SK-N-SH (cell line): ENCODE measurements around the gene TTC23. TPM values are rescaled to one million over a fixed set of nuclear protein-coding genes. Genes with fewer than 3 reads are reported as not detected.

Experiments used
- CTCF ChIA-PET: fragments of 300-600, 350-600 bp; formaldehyde crosslinking; extraction: SDS; loops from one replicate; lab custom pipeline; 2021; lab: Yijun Ruan, JAX
- POLR2A ChIA-PET: fragments of 350-600 bp; sonication (Branson Sonifier 250); formaldehyde crosslinking; extraction: SDS; loops from one replicate; lab custom pipeline; 2020; ENCODE audit warnings: antibody characterized with exemption, inconsistent platforms; lab: Yijun Ruan, JAX
- DNase-seq: peaks from one replicate; pipeline ENCODE4 v3.0.0; 2012
- H2AFZ ChIP-seq: fragments of 200-600 bp; sonication (generic); 2 replicates; pipeline ENCODE4 v1.8.1; 2016; ENCODE audit warnings: antibody characterized with exemption, mild to moderate bottlenecking, low read depth
- H3F3A ChIP-seq: fragments of 200-600 bp; sonication (generic); replicated peaks from 2 replicates; pipeline ENCODE3; 2016; ENCODE audit warnings: antibody characterized with exemption, mild to moderate bottlenecking; ENCODE audit not compliant: insufficient read depth
- H3K27ac ChIP-seq, 2 experiments: fragments of 200-500 bp in 1 of 2; fragments of 200-600 bp in 1 of 2; sonication (Bioruptor generic) in 1 of 2; sonication (generic), shearing (Covaris generic) in 1 of 2; 2 replicates each; pipeline versions ENCODE4 v1.5.1 to v1.6.1; 2014 to 2016; ENCODE audit warnings: low read depth in 2 of 2, inconsistent platforms in 1 of 2, low read length in 1 of 2, mild to moderate bottlenecking in 1 of 2, mixed read lengths in 1 of 2
- H3K27me3 ChIP-seq: fragments of 200-600 bp; sonication (generic), shearing (Covaris generic); 2 replicates; pipeline ENCODE4 v1.6.1; 2016; ENCODE audit warnings: mixed run types; ENCODE audit not compliant: insufficient read depth
- H3K36me3 ChIP-seq, 2 experiments: fragments of 200-500 bp in 1 of 2; fragments of 200-600 bp in 1 of 2; sonication (Bioruptor generic) in 1 of 2; sonication (generic) in 1 of 2; replicated peaks in 1 of 2; 2 replicates each; pipeline versions ENCODE3 to v1.5.1; 2014 to 2016; ENCODE audit warnings: low read length in 1 of 2, mild to moderate bottlenecking in 1 of 2; ENCODE audit not compliant: insufficient read depth in 2 of 2, control insufficient read depth in 1 of 2
- H3K4me1 ChIP-seq, 2 experiments: fragments of 200-500 bp in 1 of 2; fragments of 200-600 bp in 1 of 2; sonication (Bioruptor generic) in 1 of 2; sonication (generic), shearing (Covaris generic) in 1 of 2; 2 replicates each; pipeline versions ENCODE4 v1.5.1 to v1.6.1; 2014 to 2016; ENCODE audit warnings: low read depth in 1 of 2, low read length in 1 of 2, mixed run types in 1 of 2; ENCODE audit not compliant: insufficient read depth in 2 of 2, control insufficient read depth in 1 of 2
- H3K4me2 ChIP-seq: fragments of 200-600 bp; sonication (generic), shearing (Covaris generic); 2 replicates; pipeline ENCODE4 v1.6.1; 2017; ENCODE audit warnings: mixed run types
- H3K4me3 ChIP-seq, 2 experiments: fragments of 200-500 bp in 1 of 2; fragments of 200-600 bp in 1 of 2; sonication (Bioruptor generic) in 1 of 2; sonication (generic), shearing (Covaris generic) in 1 of 2; 2 replicates each; pipeline versions ENCODE4 v1.5.1 to v1.8.1; 2014 to 2016; ENCODE audit warnings: low read depth in 2 of 2, inconsistent platforms in 1 of 2, low read length in 1 of 2, mild to moderate bottlenecking in 1 of 2, mixed read lengths in 1 of 2, moderate library complexity in 1 of 2
- H3K79me2 ChIP-seq: fragments of 200-600 bp; sonication (generic); 2 replicates; pipeline ENCODE4 v1.8.1; 2017; ENCODE audit warnings: mild to moderate bottlenecking; ENCODE audit not compliant: insufficient read depth
- H3K9ac ChIP-seq: fragments of 200-600 bp; sonication (generic); 2 replicates; pipeline ENCODE4 v1.6.1; 2017; ENCODE audit warnings: mixed run types
- H3K9me2 ChIP-seq: fragments of 200-600 bp; sonication (generic); 2 replicates; pipeline ENCODE4 v1.6.1; 2017; ENCODE audit warnings: mixed run types
- H3K9me3 ChIP-seq: fragments of 200-600 bp; sonication (generic); 2 replicates; pipeline ENCODE4 v1.6.1; 2017; ENCODE audit warnings: mixed run types, mild to moderate bottlenecking, moderate library complexity
- H4K20me1 ChIP-seq: fragments of 200-600 bp; sonication (generic); 2 replicates; pipeline ENCODE4 v1.6.1; 2017; ENCODE audit warnings: mild to moderate bottlenecking, mixed run types; ENCODE audit not compliant: insufficient read depth
- FOXJ3 ChIP-seq: sonication (generic); formaldehyde crosslinking; IDR thresholded peaks from 2 replicates; pipeline ENCODE4 v1.5.1; 2020; ENCODE audit warnings: mild to moderate bottlenecking, missing genetic modification reagents
- FOXM1 ChIP-seq: IDR thresholded peaks from 2 replicates; pipeline ENCODE4 v1.4.0; 2012; ENCODE audit warnings: low read depth, mild to moderate bottlenecking
- IRF3 ChIP-seq: fragments of 150-350 bp; IDR thresholded peaks from 2 replicates; pipeline ENCODE4 v1.6.1; 2016; ENCODE audit warnings: mild to moderate bottlenecking, low read depth, low read length
- MXI1 ChIP-seq: IDR thresholded peaks from 2 replicates; pipeline ENCODE4 v1.6.1; 2012; ENCODE audit warnings: mild to moderate bottlenecking, low read depth, low read length, improper control_type of control experiment
- NRF1 ChIP-seq: IDR thresholded peaks from 2 replicates; pipeline ENCODE4 v1.6.1; 2012; ENCODE audit warnings: low read depth, mild to moderate bottlenecking, low read length
- PBX3 ChIP-seq: IDR thresholded peaks from 2 replicates; pipeline ENCODE4; 2012
- RCOR1 ChIP-seq: fragments of 150-350 bp; IDR thresholded peaks from 2 replicates; pipeline ENCODE4 v1.6.1; 2017; ENCODE audit warnings: antibody characterized with exemption, low read length
- TCF12 ChIP-seq: IDR thresholded peaks from 2 replicates; pipeline ENCODE4 v1.4.0; 2012
- USF1 ChIP-seq: IDR thresholded peaks from 2 replicates; pipeline ENCODE4 v1.4.0; 2012; ENCODE audit warnings: low read depth, borderline replicate concordance
- USF2 ChIP-seq: fragments of 150-350 bp; IDR thresholded peaks from 2 replicates; pipeline ENCODE4 v1.6.1; 2017; ENCODE audit warnings: antibody characterized with exemption, low read length, low read depth, borderline replicate concordance
- ZBTB33 ChIP-seq: IDR thresholded peaks from 2 replicates; pipeline ENCODE4 v1.4.0; 2012; ENCODE audit warnings: low read depth, borderline replicate concordance
- WGBS: methylation state at CpG from one replicate; pipeline ENCODE4 v1.1.6; 2017; ENCODE audit warnings: low lambda C conversion rate; 5-methylcytosine and 5-hydroxymethylcytosine counted together
- polyA plus RNA-seq, 3 experiments: library from polyadenylated mRNA; depleted of rRNA; stranded (reverse); fragments of >200 nt; gene quantifications; 2 replicates each; pipeline ENCODE4 v1.2.3, GENCODE V29; 2012

TTC23 gene
- polyA plus RNA-seq, 1 of the 3 experiments (the other 2 are of a cell fraction), result 0.79 TPM

GRCh38 chr15:99264125-99264524, 14.7 kb upstream of the TTC23 start (continued):
- no peak for TF ChIP-seq FOXJ3
- TF ChIP-seq RCOR1, result no peak
- no peak for TF ChIP-seq PBX3
- TF ChIP-seq TCF12, result no peak
- no peak for TF ChIP-seq FOXM1
- TF ChIP-seq IRF3, result no peak
- TF ChIP-seq ZBTB33, result no peak
- TF ChIP-seq USF2, result no peak
- no peak for TF ChIP-seq MXI1

- no peak overlapping the region for H3K4me3 ChIP-seq
- no peaks in the 10 kb centered on the region for H4K20me1 ChIP-seq
- ChIA-PET POLR2A (no interaction called here), CTCF (interaction anchor here (0.9 kb wide), 1 partner anchor 10 kb away, joined by 3 read pairs; no protein-coding TSS in a partner anchor)
- no peak overlapping the region for H3K9ac ChIP-seq
- peaks cover 6 to 15% of the 10 kb centered on the region in 2 experiments; a peak in 3 of 4 replicates for H3K4me1 ChIP-seq
- H3K27me3 ChIP-seq, result no peaks in the 10 kb centered on the region
- H2AFZ ChIP-seq, result no peak overlapping the region
- H3K36me3 ChIP-seq, result peaks cover 8 to 21% of the 10 kb centered on the region in 2 experiments
- WGBS, result 91% methylated on average over 12 of the region's 12 CpGs
- TF ChIP-seq NRF1 (no peak), USF1 (no peak), ZBTB33 (no peak), MXI1 (no peak)
- no peaks in the 10 kb centered on the region for H3K9me2 ChIP-seq
- DNase-seq, result no peak
- H3F3A ChIP-seq, result peaks cover 11% of the 10 kb centered on the region
- no peak overlapping the region for H3K4me2 ChIP-seq
- H3K9me3 ChIP-seq, result no peaks in the 10 kb centered on the region
- H3K79me2 ChIP-seq, result no peaks in the 10 kb centered on the region
- no peak overlapping the region for H3K27ac ChIP-seq
Observed at GRCh38 chr15:99257107-99257750, 7.8 kb upstream of the TTC23 start.
